ENCODE results near the gene ANXA10. TPM values are rescaled to one million over a fixed set of nuclear protein-coding genes. Genes with fewer than 3 reads are reported as not detected.

ANXA10 gene, protein sequence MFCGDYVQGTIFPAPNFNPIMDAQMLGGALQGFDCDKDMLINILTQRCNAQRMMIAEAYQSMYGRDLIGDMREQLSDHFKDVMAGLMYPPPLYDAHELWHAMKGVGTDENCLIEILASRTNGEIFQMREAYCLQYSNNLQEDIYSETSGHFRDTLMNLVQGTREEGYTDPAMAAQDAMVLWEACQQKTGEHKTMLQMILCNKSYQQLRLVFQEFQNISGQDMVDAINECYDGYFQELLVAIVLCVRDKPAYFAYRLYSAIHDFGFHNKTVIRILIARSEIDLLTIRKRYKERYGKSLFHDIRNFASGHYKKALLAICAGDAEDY
- not detected for total RNA-seq
- polyA plus RNA-seq: not detected

GRCh38 chr4:168092176-168092712 is at the start of gene ANXA10:
Gene ANXA10 (plus strand): TSS chr4:168092537. CDS start chr4:168092701, 164 bp downstream.
- H3K4me3 Mint-ChIP-seq: no peak within 1 kb of the TSS

GRCh38 chr4:168045354-168045753 is 47.0 kb upstream of the ANXA10 start:
- H3K36me3 Mint-ChIP-seq: no peaks in the 10 kb centered on the region
- intact Hi-C loops (cut with micrococcal nuclease): no loop called here
- H3K9me3 ChIP-seq (ENCODE audit: control insufficient read depth in 1 of 2, low read length in 2 of 2): no peaks in the 10 kb centered on the region
- POLR2A ChIA-PET (ENCODE audit: partially characterized antibody): no interaction called here
- no peak overlapping the region for H3K27ac ChIP-seq (ENCODE audit: low read depth, low read length)
- no peaks in the 10 kb centered on the region for H3K4me1 ChIP-seq (ENCODE audit: insufficient read depth, low read length)
- peaks cover 0 to 14% (median 4%) of the 10 kb centered on the region in 8 donors for H3K9me3 Mint-ChIP-seq
- CTCF ChIA-PET (ENCODE audit: partially characterized antibody): no interaction called here
- H3K27ac Mint-ChIP-seq: no peak overlapping the region
- H3K4me3 ChIP-seq (ENCODE audit: low read length in 2 of 2): no peak overlapping the region
- no peak overlapping the region for H3K4me3 Mint-ChIP-seq
- H3K4me1 Mint-ChIP-seq: no peaks in the 10 kb centered on the region
- no peaks in the 10 kb centered on the region for H3K36me3 ChIP-seq (ENCODE audit: insufficient read depth, low read length)
- H3K27me3 ChIP-seq (ENCODE audit: insufficient read depth, low read length): no peaks in the 10 kb centered on the region
- no peak for DNase-seq
- no peaks in the 10 kb centered on the region for H3K27me3 Mint-ChIP-seq

More at GRCh38 chr4:168092176-168092712, at the start of gene ANXA10:
- H3K4me1 ChIP-seq (ENCODE audit: insufficient read depth, low read length): no peaks in the 10 kb centered on the region
- no peaks in the 10 kb centered on the region for H3K36me3 Mint-ChIP-seq
- H3K27ac Mint-ChIP-seq: no peak within 1 kb of the TSS
- H3K9me3 ChIP-seq (ENCODE audit: control insufficient read depth in 1 of 2, low read length in 2 of 2): peaks cover 0 to 4% of the 10 kb centered on the region in 2 donors
- no peak within 1 kb of the TSS for H3K4me3 ChIP-seq (ENCODE audit: low read length in 2 of 2)
- ChIA-PET CTCF (ENCODE audit: partially characterized antibody) (no interaction called here), POLR2A (ENCODE audit: partially characterized antibody) (no interaction called here)
- no peaks in the 10 kb centered on the region for H3K4me1 Mint-ChIP-seq
- no peaks in the 10 kb centered on the region for H3K36me3 ChIP-seq (ENCODE audit: insufficient read depth, low read length)
- H3K9me3 Mint-ChIP-seq: peaks cover 0 to 18% (median 10%) of the 10 kb centered on the region in 8 donors
- intact Hi-C loops (cut with micrococcal nuclease): no loop called here
- H3K27ac ChIP-seq (ENCODE audit: low read depth, low read length): no peak within 1 kb of the TSS
- no peak for DNase-seq
- H3K27me3 Mint-ChIP-seq: no peaks in the 10 kb centered on the region
- no peaks in the 10 kb centered on the region for H3K27me3 ChIP-seq (ENCODE audit: insufficient read depth, low read length)

GRCh38 chr4:168050002-168050401 is 42.3 kb upstream of the ANXA10 start:
- H3K4me3 ChIP-seq (ENCODE audit: low read length in 2 of 2): no peak overlapping the region
- CTCF ChIA-PET (ENCODE audit: partially characterized antibody): no interaction called here
- H3K4me1 Mint-ChIP-seq: no peaks in the 10 kb centered on the region
- no peaks in the 10 kb centered on the region for H3K4me1 ChIP-seq (ENCODE audit: insufficient read depth, low read length)
- no peaks in the 10 kb centered on the region for H3K27me3 ChIP-seq (ENCODE audit: insufficient read depth, low read length)
- no peaks in the 10 kb centered on the region for H3K36me3 Mint-ChIP-seq
- H3K9me3 Mint-ChIP-seq: peaks cover 0 to 16% (median 4%) of the 10 kb centered on the region in 8 donors
- H3K4me3 Mint-ChIP-seq: no peak overlapping the region
- no peak overlapping the region for H3K27ac ChIP-seq (ENCODE audit: low read depth, low read length)
- intact Hi-C loops (cut with micrococcal nuclease): no loop called here
- no peaks in the 10 kb centered on the region for H3K9me3 ChIP-seq (ENCODE audit: control insufficient read depth in 1 of 2, low read length in 2 of 2)
- POLR2A ChIA-PET (ENCODE audit: partially characterized antibody): no interaction called here
- H3K36me3 ChIP-seq (ENCODE audit: insufficient read depth, low read length): no peaks in the 10 kb centered on the region
- H3K27me3 Mint-ChIP-seq: no peaks in the 10 kb centered on the region
- DNase-seq: no peak
- no peak overlapping the region for H3K27ac Mint-ChIP-seq

- no peaks in the 10 kb centered on the region for H3K36me3 Mint-ChIP-seq
- H3K9me3 Mint-ChIP-seq: peaks cover 0 to 16% (median 4%) of the 10 kb centered on the region in 8 donors
- H3K4me3 Mint-ChIP-seq: no peak overlapping the region
- H3K27ac Mint-ChIP-seq: no peak overlapping the region
- no peaks in the 10 kb centered on the region for H3K4me1 ChIP-seq (ENCODE audit: insufficient read depth, low read length)
- H3K36me3 ChIP-seq (ENCODE audit: insufficient read depth, low read length): no peaks in the 10 kb centered on the region
- POLR2A ChIA-PET (ENCODE audit: partially characterized antibody): no interaction called here
- H3K4me3 ChIP-seq (ENCODE audit: low read length in 2 of 2): no peak overlapping the region
- no peaks in the 10 kb centered on the region for H3K9me3 ChIP-seq (ENCODE audit: control insufficient read depth in 1 of 2, low read length in 2 of 2)
- H3K27ac ChIP-seq (ENCODE audit: low read depth, low read length): no peak overlapping the region
- H3K27me3 Mint-ChIP-seq: no peaks in the 10 kb centered on the region
- CTCF ChIA-PET (ENCODE audit: partially characterized antibody): no interaction called here
- DNase-seq: no peak
- intact Hi-C loops (cut with micrococcal nuclease): no loop called here
- no peaks in the 10 kb centered on the region for H3K27me3 ChIP-seq (ENCODE audit: insufficient read depth, low read length)
- no peaks in the 10 kb centered on the region for H3K4me1 Mint-ChIP-seq
Measured at GRCh38 chr4:168051526-168051925, 40.8 kb upstream of the ANXA10 start.

DNA sequence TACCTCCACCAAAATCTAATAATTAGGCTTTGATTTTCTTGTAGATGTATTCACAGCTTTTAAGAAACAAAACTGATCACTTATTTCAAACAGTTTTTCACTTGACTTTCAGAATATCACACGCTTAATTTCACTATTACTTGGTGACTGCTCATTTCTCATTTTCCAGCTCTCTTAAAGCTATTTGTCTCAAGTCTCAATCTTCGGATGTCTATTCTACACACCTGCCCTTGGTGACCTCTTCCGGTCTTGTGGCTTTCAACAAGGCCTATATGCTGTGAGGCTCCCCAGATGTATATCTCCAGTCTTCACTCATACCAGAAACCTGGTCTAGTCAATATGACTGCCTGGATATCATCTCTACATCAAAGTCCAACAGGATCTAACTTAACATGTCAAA is 34.9 kb upstream of the ANXA10 start:
- ChIA-PET POLR2A (ENCODE audit: partially characterized antibody) (no interaction called here), CTCF (ENCODE audit: partially characterized antibody) (no interaction called here)
- Histone ChIP-seq H3K27ac (ENCODE audit: low read depth, low read length) (no peak overlapping the region), H3K27me3 (ENCODE audit: insufficient read depth, low read length) (no peaks in the 10 kb centered on the region), H3K9me3 (ENCODE audit: control insufficient read depth in 1 of 2, low read length in 2 of 2) (no peaks in the 10 kb centered on the region), H3K36me3 (ENCODE audit: insufficient read depth, low read length) (no peaks in the 10 kb centered on the region), H3K4me3 (ENCODE audit: low read length in 2 of 2) (no peak overlapping the region), H3K4me1 (ENCODE audit: insufficient read depth, low read length) (no peaks in the 10 kb centered on the region)
- Mint-ChIP-seq H3K27me3 (no peaks in the 10 kb centered on the region), H3K4me1 (no peaks in the 10 kb centered on the region), H3K36me3 (no peaks in the 10 kb centered on the region), H3K27ac (no peak overlapping the region), H3K4me3 (no peak overlapping the region), H3K9me3 (peaks cover 0 to 2% (median 0%) of the 10 kb centered on the region in 8 donors)
- intact Hi-C loops (cut with micrococcal nuclease): no loop called here
- no peak for DNase-seq

GRCh38 chr4:168059251-168059650 is 33.1 kb upstream of the ANXA10 start:
- Histone ChIP-seq H3K36me3 (ENCODE audit: insufficient read depth, low read length) (no peaks in the 10 kb centered on the region), H3K4me1 (ENCODE audit: insufficient read depth, low read length) (no peaks in the 10 kb centered on the region), H3K9me3 (ENCODE audit: control insufficient read depth in 1 of 2, low read length in 2 of 2) (no peaks in the 10 kb centered on the region), H3K27ac (ENCODE audit: low read depth, low read length) (no peak overlapping the region), H3K4me3 (ENCODE audit: low read length in 2 of 2) (no peak overlapping the region), H3K27me3 (ENCODE audit: insufficient read depth, low read length) (no peaks in the 10 kb centered on the region)
- H3K9me3 Mint-ChIP-seq: peaks cover 0 to 4% (median 0%) of the 10 kb centered on the region in 8 donors
- no peaks in the 10 kb centered on the region for H3K36me3 Mint-ChIP-seq
- no peaks in the 10 kb centered on the region for H3K4me1 Mint-ChIP-seq
- no peaks in the 10 kb centered on the region for H3K27me3 Mint-ChIP-seq
- DNase-seq: no peak
- H3K4me3 Mint-ChIP-seq: no peak overlapping the region
- no peak overlapping the region for H3K27ac Mint-ChIP-seq
- ChIA-PET CTCF (ENCODE audit: partially characterized antibody) (no interaction called here), POLR2A (ENCODE audit: partially characterized antibody) (no interaction called here)
- intact Hi-C loops (cut with micrococcal nuclease): no loop called here

DNA sequence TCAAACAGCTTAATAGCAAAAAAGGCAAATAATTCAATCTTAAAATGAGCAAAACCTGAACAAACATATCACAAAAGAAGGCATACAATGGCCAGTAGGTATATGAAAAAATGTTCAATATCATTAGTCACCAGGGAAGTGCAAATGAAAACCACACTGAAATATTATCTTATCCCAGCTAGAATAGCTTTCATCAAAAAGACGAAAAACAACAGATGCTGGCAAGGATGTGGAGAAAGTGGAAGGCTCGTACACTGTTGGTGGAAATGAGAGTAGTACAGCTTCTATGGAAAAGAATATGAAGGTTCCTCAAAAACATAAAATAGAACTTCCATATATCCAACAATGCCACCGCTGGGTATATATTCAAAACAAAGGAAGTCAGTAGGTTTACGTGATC is 29.3 kb upstream of the ANXA10 start:
- no peaks in the 10 kb centered on the region for H3K4me1 ChIP-seq (ENCODE audit: insufficient read depth, low read length)
- H3K36me3 ChIP-seq (ENCODE audit: insufficient read depth, low read length): no peaks in the 10 kb centered on the region
- Mint-ChIP-seq H3K4me1 (no peaks in the 10 kb centered on the region), H3K9me3 (peaks cover 0 to 8% (median 0%) of the 10 kb centered on the region in 8 donors), H3K27me3 (no peaks in the 10 kb centered on the region), H3K27ac (no peak overlapping the region), H3K36me3 (no peaks in the 10 kb centered on the region), H3K4me3 (no peak overlapping the region)
- ChIA-PET CTCF (ENCODE audit: partially characterized antibody) (no interaction called here), POLR2A (ENCODE audit: partially characterized antibody) (no interaction called here)
- H3K27me3 ChIP-seq (ENCODE audit: insufficient read depth, low read length): no peaks in the 10 kb centered on the region
- intact Hi-C loops (cut with micrococcal nuclease): no loop called here
- H3K27ac ChIP-seq (ENCODE audit: low read depth, low read length): no peak overlapping the region
- H3K4me3 ChIP-seq (ENCODE audit: low read length in 2 of 2): no peak overlapping the region
- H3K9me3 ChIP-seq (ENCODE audit: control insufficient read depth in 1 of 2, low read length in 2 of 2): no peaks in the 10 kb centered on the region
- DNase-seq: no peak

Data from CD4-positive, alpha-beta memory T cell (primary cell).